Keratinocyte (primary cell): Measurements from ENCODE around the gene ITGA11. TPM values are rescaled to one million over a fixed set of nuclear protein-coding genes. Genes with fewer than 3 reads are reported as not detected.

Source experiments
- DNase-seq: peaks from one replicate; pipeline ENCODE4 v3.0.0-alpha.2; 2011; ENCODE audit warnings: low read depth, missing footprints, low spot score
- FAIRE-seq: peaks from 2 replicates; lab custom pipeline; 2011; peaks lifted over from hg19 to GRCh38; lab: Jason Lieb, UNC
- H2AFZ ChIP-seq: 2 replicates; pipeline ENCODE4 v1.6.0; 2012; ENCODE audit warnings: low read length, control low read depth, inconsistent platforms; ENCODE audit not compliant: control insufficient read depth
- H3K27ac ChIP-seq: 2 replicates; pipeline ENCODE4 v1.5.1; 2011; ENCODE audit warnings: low read length; ENCODE audit not compliant: control insufficient read depth, insufficient read depth
- H3K27me3 ChIP-seq: 3 replicates; pipeline ENCODE4 v1.6.0; 2011; ENCODE audit warnings: low read length; ENCODE audit not compliant: control insufficient read depth, insufficient read depth; ENCODE audit errors: extremely low read depth
- H3K36me3 ChIP-seq, 2 experiments: 2 replicates in 1 of 2; 3 replicates in 1 of 2; pipeline ENCODE4 v1.5.1; 2011; ENCODE audit warnings: low read length in 2 of 2, mild to moderate bottlenecking in 1 of 2; ENCODE audit not compliant: control insufficient read depth in 2 of 2, insufficient read depth in 2 of 2; ENCODE audit errors: extremely low read depth in 1 of 2
- H3K4me1 ChIP-seq: 3 replicates; pipeline ENCODE4 v1.5.1; 2011; ENCODE audit warnings: low read length; ENCODE audit not compliant: control insufficient read depth, insufficient read depth; ENCODE audit errors: extremely low read depth
- H3K4me2 ChIP-seq: 3 replicates; pipeline ENCODE4 v1.6.0; 2011; ENCODE audit warnings: low read depth, low read length; ENCODE audit not compliant: control insufficient read depth, insufficient read depth; ENCODE audit errors: extremely low read depth
- H3K4me3 ChIP-seq, 3 experiments: fragments of 200-600 bp in 1 of 3; sonication (generic) in 1 of 3; 2 replicates in 2 of 3; 3 replicates in 1 of 3; pipeline ENCODE4 v1.5.1; 2011 to 2016; ENCODE audit warnings: low read length in 3 of 3, mild to moderate bottlenecking in 3 of 3, control low read depth in 2 of 3, inconsistent platforms in 1 of 3, low read depth in 1 of 3, mixed read lengths in 1 of 3, mixed run types in 1 of 3, moderate library complexity in 1 of 3; ENCODE audit not compliant: control insufficient read depth in 2 of 3, insufficient read depth in 2 of 3; ENCODE audit errors: extremely low read depth in 1 of 3
- H3K79me2 ChIP-seq: 2 replicates; pipeline ENCODE4 v1.6.0; 2012; ENCODE audit warnings: low read length; ENCODE audit not compliant: control insufficient read depth, insufficient read depth
- H3K9ac ChIP-seq: 3 replicates; pipeline ENCODE4 v1.6.0; 2011; ENCODE audit warnings: low read length; ENCODE audit not compliant: control insufficient read depth, insufficient read depth; ENCODE audit errors: extremely low read depth
- H3K9me1 ChIP-seq: 3 replicates; pipeline ENCODE4 v1.6.0; 2011; ENCODE audit warnings: low read length; ENCODE audit not compliant: control insufficient read depth, insufficient read depth; ENCODE audit errors: extremely low read depth
- H3K9me3 ChIP-seq: 2 replicates; pipeline ENCODE4 v1.5.1; 2012; ENCODE audit warnings: low read depth, low read length; ENCODE audit not compliant: control insufficient read depth
- H4K20me1 ChIP-seq: 3 replicates; pipeline ENCODE4 v1.6.0; 2011; ENCODE audit warnings: low read length; ENCODE audit not compliant: control insufficient read depth, insufficient read depth; ENCODE audit errors: extremely low read depth
- CTCF ChIP-seq, 3 experiments: IDR thresholded peaks in 1 of 3; conservative IDR thresholded peaks in 1 of 3; optimal IDR thresholded peaks in 1 of 3; 2 replicates in 2 of 3; 3 replicates in 1 of 3; pipeline versions ENCODE3 to v1.5.1; 2011; ENCODE audit warnings: low read length in 3 of 3, mild to moderate bottlenecking in 3 of 3, moderate library complexity in 2 of 3, control low read depth in 1 of 3, inconsistent platforms in 1 of 3; ENCODE audit not compliant: insufficient read depth in 2 of 3; ENCODE audit errors: extremely low read depth in 1 of 3
- EZH2 ChIP-seq: IDR thresholded peaks from one replicate; pipeline ENCODE4 v1.6.1; 2012; ENCODE audit warnings: inconsistent platforms, mild to moderate bottlenecking, low read length, moderate library complexity
- dilution Hi-C: fragments of 300-500 bp; cut with MboI; formaldehyde crosslinking; loops from one replicate; pipeline ENCODE4 v1.7.0; 2020; ENCODE audit warnings: low sequenced_read_pairs; ENCODE audit not compliant: extremely low pct_ligation_motif_present
- polyA plus RNA-seq, 5 experiments: library from polyadenylated mRNA; depleted of rRNA in 3 of 5; stranded (reverse) in 3 of 5; stranded (forward) in 1 of 5; unstranded in 1 of 5; fragments of >200 nt; gene quantifications; 1 replicate in 1 of 5; 2 replicates in 3 of 5; 3 replicates in 1 of 5; pipeline versions ENCODE4 v1.2.1 to v1.2.3, GENCODE V29; 2011 to 2012; ENCODE audit warnings: missing spikeins in 2 of 5, low read depth in 1 of 5, low replicate concordance in 1 of 5

The ITGA11 gene
- polyA plus RNA-seq, 1 donor (not counting 4 experiments of a cell fraction or from before 2014, with no cell fraction given), result not detected

GRCh38 chr15:68349151-68349550 lies 82.8 kb downstream of the ITGA11 start:
- Histone ChIP-seq H3K4me1 (peaks cover 21% of the 10 kb centered on the region), H4K20me1 (no peaks in the 10 kb centered on the region), H3K36me3 (no peaks in the 10 kb centered on the region), H3K4me2 (no peak overlapping the region), H3K9ac (no peak overlapping the region), H3K27ac (no peak overlapping the region), H2AFZ (no peak overlapping the region), H3K9me3 (no peaks in the 10 kb centered on the region), H3K9me1 (no peaks in the 10 kb centered on the region), H3K4me3 (no peak overlapping the region), H3K79me2 (no peaks in the 10 kb centered on the region), H3K27me3 (no peaks in the 10 kb centered on the region)
- dilution Hi-C loops, result no loop called here
- FAIRE-seq (no peak), DNase-seq (no peak)
- no peak for TF ChIP-seq CTCF (optimal IDR thresholded peaks at IDR 0.05 in 1 of 3, IDR thresholded peaks at IDR 0.05 in 1 of 3, conservative IDR thresholded peaks at IDR 0.05 in 1 of 3; ENCODE audit: extremely low read depth in 1 of 3, insufficient read depth in 2 of 3, low read length in 3 of 3)
- no peak for TF ChIP-seq EZH2

GRCh38 chr15:68348606-68349005 lies 83.4 kb downstream of the ITGA11 start:
- TF ChIP-seq CTCF (optimal IDR thresholded peaks at IDR 0.05 in 1 of 3, IDR thresholded peaks at IDR 0.05 in 1 of 3, conservative IDR thresholded peaks at IDR 0.05 in 1 of 3; ENCODE audit: extremely low read depth in 1 of 3, insufficient read depth in 2 of 3, low read length in 3 of 3) (no peak), EZH2 (no peak)
- no peak overlapping the region for H2AFZ ChIP-seq

More at GRCh38 chr15:68348606-68349005, 83.4 kb downstream of the ITGA11 start:
- no peaks in the 10 kb centered on the region for H3K27me3 ChIP-seq
- no peaks in the 10 kb centered on the region for H4K20me1 ChIP-seq
- H3K36me3 ChIP-seq, result no peaks in the 10 kb centered on the region
- dilution Hi-C loops, result no loop called here
- H3K9me3 ChIP-seq, result no peaks in the 10 kb centered on the region
- no peaks in the 10 kb centered on the region for H3K79me2 ChIP-seq
- no peak overlapping the region for H3K9ac ChIP-seq
- H3K4me3 ChIP-seq, result no peak overlapping the region
- no peak overlapping the region for H3K4me2 ChIP-seq
- H3K9me1 ChIP-seq, result no peaks in the 10 kb centered on the region
- no peak overlapping the region for H3K27ac ChIP-seq
- DNase-seq (no peak), FAIRE-seq (no peak)
- peaks cover 26% of the 10 kb centered on the region for H3K4me1 ChIP-seq
